ENCODE results near the gene UBE2N. TPM values are rescaled to one million over a fixed set of nuclear protein-coding genes. Genes with fewer than 3 reads are reported as not detected.
"Not testable (repeated sequence)": the region's sequence is repeated elsewhere in the genome, so short reads cannot be mapped to it uniquely, and the experiment has no call there.

UBE2N gene
- total RNA-seq, 2 experiments from 2014 or later: 228 to 235 TPM

DNA sequence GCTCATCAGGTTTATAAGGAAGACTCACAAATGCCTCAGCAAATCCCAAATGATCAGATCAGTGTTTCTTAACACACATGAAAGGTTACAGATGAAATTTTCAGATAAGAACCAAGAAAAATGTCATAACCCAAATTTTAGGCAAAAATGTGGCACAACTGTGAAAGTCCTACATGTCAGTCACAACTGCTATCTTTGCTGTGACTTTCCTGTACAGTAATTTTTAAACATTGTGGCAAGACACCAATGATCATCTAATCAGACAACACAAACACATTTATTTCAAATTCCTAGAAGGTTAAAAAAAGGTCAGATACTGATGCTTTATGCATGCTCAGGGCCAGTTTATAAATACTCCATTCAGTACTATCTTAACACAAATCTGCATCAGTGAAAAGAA is 32.9 kb downstream of the UBE2N start:
- Mint-ChIP-seq H3K4me1 (peaks cover 47% of the 10 kb centered on the region), H3K36me3 (peaks cover 42% of the 10 kb centered on the region), H3K9me3 (peaks cover 3% of the 10 kb centered on the region), H3K27ac (peak overlapping the region; percentile 49), H3K4me3 (no peak overlapping the region), H3K27me3 (no peaks in the 10 kb centered on the region)
- no peak for DNase-seq

- H3K27ac Mint-ChIP-seq: no peak overlapping the region
- DNase-seq: no peak
- no peak overlapping the region for H3K4me3 Mint-ChIP-seq
- peaks cover 38% of the 10 kb centered on the region for H3K4me1 Mint-ChIP-seq
- H3K9me3 Mint-ChIP-seq: peaks cover 3% of the 10 kb centered on the region
- H3K36me3 Mint-ChIP-seq: peaks cover 38% of the 10 kb centered on the region
- H3K27me3 Mint-ChIP-seq: no peaks in the 10 kb centered on the region
These were observed 33.8 kb downstream of the UBE2N start for GRCh38 chr12:93407963-93408283.

DNA sequence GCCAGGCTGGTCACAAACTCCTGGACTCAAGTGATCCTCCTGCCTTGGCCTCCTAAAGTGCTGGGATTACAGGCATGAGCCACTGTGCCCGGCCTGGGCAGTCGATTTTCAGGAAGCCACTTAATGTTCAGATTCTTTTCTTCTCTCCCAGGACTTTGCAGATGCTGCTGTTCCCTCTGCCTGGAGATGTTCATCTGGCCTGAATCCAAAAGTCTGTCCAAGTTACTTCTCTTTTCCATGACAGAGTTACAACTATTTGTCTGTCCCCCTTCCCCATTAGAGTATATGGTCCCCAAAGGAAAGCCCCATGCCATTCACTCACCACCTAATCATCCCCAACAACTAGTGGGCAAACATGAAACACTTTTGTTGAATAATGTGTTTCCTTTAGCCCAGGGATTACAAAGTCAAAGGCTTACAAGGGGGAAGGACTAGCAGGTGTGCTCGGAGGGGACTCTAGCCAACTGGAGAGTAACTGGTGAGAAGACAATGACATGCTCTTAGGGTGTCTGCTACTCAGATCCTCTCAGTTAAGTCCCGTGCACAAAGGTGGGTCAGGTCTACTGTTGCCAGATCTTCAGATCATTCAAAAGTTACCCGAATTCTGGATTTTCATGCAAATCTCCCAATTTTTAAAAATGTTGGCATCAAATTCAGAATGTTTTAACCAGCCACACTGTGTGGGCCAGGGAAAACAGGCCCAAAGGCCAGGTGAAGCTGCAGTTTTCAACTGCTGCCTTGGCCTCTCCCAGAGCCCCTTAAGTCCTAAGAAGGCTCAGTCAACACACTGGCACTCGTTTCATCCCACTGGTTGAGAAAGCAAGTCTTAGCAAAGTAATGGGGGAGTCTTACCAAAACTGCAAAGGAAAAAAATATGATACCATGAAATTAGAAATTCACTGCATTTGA is 34.4 kb downstream of the UBE2N start:
- H3K4me3 Mint-ChIP-seq: no peak overlapping the region
- H3K9me3 Mint-ChIP-seq: peaks cover 3% of the 10 kb centered on the region
- peaks cover 40% of the 10 kb centered on the region for H3K36me3 Mint-ChIP-seq
- H3K4me1 Mint-ChIP-seq: peaks cover 38% of the 10 kb centered on the region
- DNase-seq: no peak
- peak overlapping the region; percentile 12 for H3K27ac Mint-ChIP-seq
- H3K27me3 Mint-ChIP-seq: no peaks in the 10 kb centered on the region

GRCh38 chr12:93404961-93405849 is 36.5 kb downstream of the UBE2N start:
- H3K27ac Mint-ChIP-seq: peak overlapping the region; percentile 56
- no peak overlapping the region for H3K4me3 Mint-ChIP-seq
- no peaks in the 10 kb centered on the region for H3K27me3 Mint-ChIP-seq
- no peak for DNase-seq
- peaks cover 29% of the 10 kb centered on the region for H3K36me3 Mint-ChIP-seq
- peaks cover 24% of the 10 kb centered on the region for H3K4me1 Mint-ChIP-seq
- H3K9me3 Mint-ChIP-seq: peaks cover 1% of the 10 kb centered on the region

GRCh38 chr12:93403988-93404803 is 37.6 kb downstream of the UBE2N start:
- Mint-ChIP-seq H3K27me3 (no peaks in the 10 kb centered on the region), H3K36me3 (peaks cover 29% of the 10 kb centered on the region), H3K9me3 (peaks cover 1% of the 10 kb centered on the region), H3K4me3 (no peak overlapping the region), H3K4me1 (peaks cover 24% of the 10 kb centered on the region), H3K27ac (peak overlapping the region; percentile 66)
- DNase-seq: no peak

- Mint-ChIP-seq H3K27me3 (no peaks in the 10 kb centered on the region), H3K36me3 (peaks cover 25% of the 10 kb centered on the region)
- DNase-seq: no peak
These were observed 39.1 kb downstream of the UBE2N start for GRCh38 chr12:93402333-93403311.

DNA sequence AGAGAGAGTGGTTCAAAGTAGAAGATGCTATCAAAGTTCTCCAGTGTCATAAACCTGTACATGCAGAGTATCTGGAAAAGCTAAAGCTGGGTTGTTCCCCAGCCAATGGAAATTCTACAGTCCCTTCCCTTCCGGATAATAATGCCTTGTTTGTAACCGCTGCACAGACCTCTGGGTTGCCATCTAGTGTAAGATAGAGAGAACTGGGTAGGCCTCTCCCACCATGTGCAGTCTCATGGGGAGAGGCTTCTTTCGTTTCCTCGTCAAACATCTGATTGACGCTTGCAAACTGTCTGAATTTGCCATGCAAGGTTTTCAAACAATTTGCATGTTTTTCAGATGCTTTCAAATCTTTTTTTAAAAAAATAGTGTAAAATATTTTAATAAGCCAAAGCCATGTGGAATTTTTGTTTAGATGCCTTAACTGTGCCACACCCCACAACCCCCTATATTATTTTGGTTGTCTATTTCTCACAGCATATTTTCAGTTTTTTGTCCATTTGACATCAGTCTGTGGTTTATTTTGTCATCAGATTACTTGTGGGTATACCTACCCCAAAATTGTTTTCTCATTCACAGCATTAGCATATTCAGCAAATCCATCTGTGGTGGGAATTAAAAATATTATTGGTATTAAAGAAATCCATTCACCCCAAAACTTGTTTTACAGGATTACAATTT is 42.4 kb downstream of the UBE2N start:
- H3K27ac Mint-ChIP-seq, H3K4me3 Mint-ChIP-seq, H3K27me3 Mint-ChIP-seq, H3K9me3 Mint-ChIP-seq, H3K4me1 Mint-ChIP-seq, DNase-seq: not testable (repeated sequence)
- H3K36me3 Mint-ChIP-seq: peaks cover 20% of the 10 kb centered on the region

More at GRCh38 chr12:93402333-93403311, 39.1 kb downstream of the UBE2N start:
- peak overlapping the region; percentile 10 for H3K27ac Mint-ChIP-seq
- H3K4me3 Mint-ChIP-seq: no peak overlapping the region
- peaks cover 15% of the 10 kb centered on the region for H3K4me1 Mint-ChIP-seq
- peaks cover 1% of the 10 kb centered on the region for H3K9me3 Mint-ChIP-seq

DNA sequence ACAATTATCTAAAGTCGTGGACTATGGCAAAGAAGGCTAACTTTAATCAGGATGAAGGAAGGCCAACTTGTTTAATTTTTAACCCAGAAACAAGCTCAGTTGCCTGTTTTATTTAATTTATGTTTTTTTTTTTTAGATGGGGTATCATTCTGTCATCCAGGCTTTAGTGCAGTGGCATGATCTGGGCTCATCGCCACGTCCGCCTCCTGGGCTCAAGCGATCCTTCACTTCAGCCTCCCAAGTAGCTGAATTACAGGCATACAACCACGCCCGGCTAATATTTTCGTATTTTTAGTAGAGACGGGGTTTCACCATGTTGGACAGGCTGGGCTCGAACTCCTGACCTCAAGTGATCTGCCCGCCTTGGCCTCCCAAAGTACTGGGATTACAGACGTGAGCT is 44.3 kb downstream of the UBE2N start:
- Mint-ChIP-seq H3K9me3 (no peaks in the 10 kb centered on the region), H3K4me3 (no peak overlapping the region), H3K27me3 (no peaks in the 10 kb centered on the region), H3K27ac (no peak overlapping the region), H3K4me1 (peaks cover 1% of the 10 kb centered on the region), H3K36me3 (peaks cover 10% of the 10 kb centered on the region)
- no peak for DNase-seq

DNA sequence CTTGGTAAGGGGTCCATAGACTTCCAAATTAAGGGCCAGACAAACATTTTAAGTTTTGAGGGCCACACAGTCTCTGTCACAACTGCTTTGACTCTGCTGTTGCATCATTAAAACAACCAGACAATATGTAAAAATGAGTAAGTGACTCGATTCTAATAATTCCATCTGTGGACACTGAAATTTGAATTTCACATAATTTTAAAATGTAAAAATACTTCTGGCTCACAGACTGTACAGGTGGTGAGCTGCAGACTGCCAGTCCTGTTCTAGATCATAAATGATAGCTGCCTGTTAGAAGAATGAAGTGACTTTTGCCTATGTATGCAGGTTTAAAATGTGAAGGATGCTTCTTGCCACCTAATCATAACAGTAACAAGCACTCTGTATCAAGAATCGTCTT is 48.3 kb downstream of the UBE2N start:
- Mint-ChIP-seq H3K27me3 (no peaks in the 10 kb centered on the region), H3K4me1 (peaks cover 21% of the 10 kb centered on the region), H3K9me3 (no peaks in the 10 kb centered on the region), H3K36me3 (peaks cover 22% of the 10 kb centered on the region), H3K27ac (no peak overlapping the region), H3K4me3 (no peak overlapping the region)
- no peak for DNase-seq

DNA sequence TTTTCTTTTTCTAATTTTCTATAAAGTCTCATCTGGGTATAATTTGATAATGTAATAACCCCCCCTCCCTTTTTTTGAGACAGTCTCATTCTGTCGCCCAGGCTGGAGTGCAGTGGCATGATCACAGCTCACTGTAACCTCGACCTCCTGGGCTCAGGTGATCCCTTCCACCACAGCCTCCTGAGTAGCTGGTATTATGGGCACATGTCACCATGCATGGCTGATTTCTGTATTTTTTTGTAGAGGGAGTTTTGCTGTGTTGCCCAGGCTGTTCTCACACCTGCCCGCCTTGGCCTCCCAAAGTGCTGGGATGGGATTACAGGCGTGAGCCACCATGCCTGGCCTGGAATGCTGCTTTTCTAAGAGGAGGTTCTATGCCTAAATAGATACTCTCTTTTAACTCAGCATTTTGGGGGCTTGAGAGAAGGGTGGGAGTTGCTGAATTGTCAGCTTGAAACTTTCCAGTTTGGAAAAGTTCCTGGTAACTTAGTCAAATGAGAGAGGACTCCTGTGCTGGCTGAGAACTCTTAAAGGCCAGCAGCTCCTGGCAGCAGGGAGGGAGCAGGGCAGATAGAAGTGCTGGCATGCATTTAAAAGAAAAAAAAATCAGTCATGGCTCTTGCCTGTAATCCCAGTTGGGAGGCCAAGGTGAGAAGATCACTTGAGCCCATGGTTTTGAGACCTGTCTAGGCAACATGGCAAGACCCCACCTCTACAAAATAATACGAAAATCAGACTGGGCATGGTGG is 51.0 kb downstream of the UBE2N start:
- Mint-ChIP-seq H3K27me3 (no peaks in the 10 kb centered on the region), H3K4me3 (no peak overlapping the region), H3K27ac (no peak overlapping the region), H3K4me1 (peaks cover 36% of the 10 kb centered on the region), H3K9me3 (no peaks in the 10 kb centered on the region), H3K36me3 (peaks cover 34% of the 10 kb centered on the region)
- no peak for DNase-seq

- peaks cover 40% of the 10 kb centered on the region for H3K4me1 Mint-ChIP-seq
- H3K27me3 Mint-ChIP-seq: no peaks in the 10 kb centered on the region
- no peak overlapping the region for H3K27ac Mint-ChIP-seq
These were observed 51.7 kb downstream of the UBE2N start for GRCh38 chr12:93390031-93390430.

DNA sequence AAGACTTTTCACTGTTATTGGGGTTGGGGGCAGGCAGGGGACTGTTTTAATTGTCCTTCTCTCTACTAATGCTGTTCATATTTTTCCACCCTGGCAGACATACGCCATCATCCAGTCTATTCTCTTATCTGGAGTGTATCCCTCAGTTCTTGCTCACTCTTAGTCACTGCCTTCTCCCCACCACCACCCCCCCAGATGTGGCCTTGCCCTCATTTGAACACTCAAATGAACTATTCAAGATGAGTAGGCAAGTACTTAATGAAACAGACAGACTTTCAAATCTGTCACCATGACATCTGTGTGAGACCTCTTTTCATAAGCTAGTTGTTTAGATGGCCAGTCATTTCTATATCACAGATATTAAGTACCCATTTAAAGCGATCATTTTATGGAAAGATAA is 54.0 kb downstream of the UBE2N start:
- Mint-ChIP-seq H3K4me3 (no peak overlapping the region), H3K36me3 (peaks cover 48% of the 10 kb centered on the region), H3K27me3 (no peaks in the 10 kb centered on the region), H3K4me1 (peaks cover 47% of the 10 kb centered on the region), H3K27ac (peak overlapping the region; percentile 63), H3K9me3 (no peaks in the 10 kb centered on the region)
- peak; percentile 31 for DNase-seq

More at GRCh38 chr12:93390031-93390430, 51.7 kb downstream of the UBE2N start:
- no peaks in the 10 kb centered on the region for H3K9me3 Mint-ChIP-seq
- no peak for DNase-seq
- H3K4me3 Mint-ChIP-seq: no peak overlapping the region
- peaks cover 38% of the 10 kb centered on the region for H3K36me3 Mint-ChIP-seq

GRCh38 chr12:93381976-93382437 is 59.7 kb downstream of the UBE2N start:
- not testable (repeated sequence) for DNase-seq, H3K27ac Mint-ChIP-seq, H3K27me3 Mint-ChIP-seq, H3K9me3 Mint-ChIP-seq
- Mint-ChIP-seq H3K4me1 (peaks cover 34% of the 10 kb centered on the region), H3K4me3 (peak overlapping the region; percentile 100), H3K36me3 (peaks cover 43% of the 10 kb centered on the region)

Data from activated naive CD8-positive, alpha-beta T cell treated with anti-CD3 and anti-CD28 coated beads for 36 hours (primary cell).